Measurements from ENCODE around the gene TEAD1. TPM values are rescaled to one million over a fixed set of nuclear protein-coding genes. Genes with fewer than 3 reads are reported as not detected.

TEAD1 gene
- total and polyA plus RNA-seq, 9 of the 15 experiments (the other 6 are each of a cell fraction or from before 2014, with no cell fraction given) = 1.7 to 17.7 (median 10.8) TPM

- no peak overlapping the region for H3K4me3 ChIP-seq
- H4K20me1 ChIP-seq (replicated peaks; ENCODE audit: control insufficient read depth, insufficient read depth, low read length) = no peaks in the 10 kb centered on the region
- in situ Hi-C loops (cut with MboI) (no loop called here), intact Hi-C loops (cut with micrococcal nuclease) (no loop called here)
- DNase-seq (ENCODE audit: extremely low read depth in 1 of 4, low spot score in 3 of 4) (no peak), FAIRE-seq (no peak), ATAC-seq (peak; percentile 6; the same call in 1 of the 3 replicates)
- H3K9me1 ChIP-seq (ENCODE audit: control insufficient read depth, insufficient read depth, low read length) = no peaks in the 10 kb centered on the region
- peaks cover 10 to 53% of the 10 kb centered on the region in 2 experiments; a peak in 4 of 5 replicates for H3K4me1 ChIP-seq (replicated peaks in 1 of 2; ENCODE audit: control insufficient read depth in 2 of 2, insufficient read depth in 2 of 2, low read length in 2 of 2)
- H3K4me2 ChIP-seq (ENCODE audit: insufficient read depth, low read length) = no peak overlapping the region
- no peaks in the 10 kb centered on the region for H3K27me3 ChIP-seq (ENCODE audit: control insufficient read depth in 2 of 2, insufficient read depth in 2 of 2, low read length in 2 of 2)
- peaks cover 38% of the 10 kb centered on the region; the same call in 2 of the 3 replicates for H3K79me2 ChIP-seq (ENCODE audit: control insufficient read depth, insufficient read depth, low read length)
- CTCF ChIA-PET (ENCODE audit: low intra/inter-chr PET ratio) = no interaction called here
- no peaks in the 10 kb centered on the region for H3K36me3 ChIP-seq (ENCODE audit: control insufficient read depth, insufficient read depth, low read length)
- BruUV-seq (replicated peaks) = no TSS peak
- H3K9me3 ChIP-seq (replicated peaks; ENCODE audit: control insufficient read depth, insufficient read depth, low read depth, low read length) = no peaks in the 10 kb centered on the region
- 60% methylated on average over 5 of the region's 6 CpGs for WGBS (ENCODE audit: insufficient coverage, low coverage, missing lambda C conversion rate)
- TF ChIP-seq CC2D1A (IDR thresholded peaks at IDR 0.05) = no peak
- TF ChIP-seq, protein P1, sequence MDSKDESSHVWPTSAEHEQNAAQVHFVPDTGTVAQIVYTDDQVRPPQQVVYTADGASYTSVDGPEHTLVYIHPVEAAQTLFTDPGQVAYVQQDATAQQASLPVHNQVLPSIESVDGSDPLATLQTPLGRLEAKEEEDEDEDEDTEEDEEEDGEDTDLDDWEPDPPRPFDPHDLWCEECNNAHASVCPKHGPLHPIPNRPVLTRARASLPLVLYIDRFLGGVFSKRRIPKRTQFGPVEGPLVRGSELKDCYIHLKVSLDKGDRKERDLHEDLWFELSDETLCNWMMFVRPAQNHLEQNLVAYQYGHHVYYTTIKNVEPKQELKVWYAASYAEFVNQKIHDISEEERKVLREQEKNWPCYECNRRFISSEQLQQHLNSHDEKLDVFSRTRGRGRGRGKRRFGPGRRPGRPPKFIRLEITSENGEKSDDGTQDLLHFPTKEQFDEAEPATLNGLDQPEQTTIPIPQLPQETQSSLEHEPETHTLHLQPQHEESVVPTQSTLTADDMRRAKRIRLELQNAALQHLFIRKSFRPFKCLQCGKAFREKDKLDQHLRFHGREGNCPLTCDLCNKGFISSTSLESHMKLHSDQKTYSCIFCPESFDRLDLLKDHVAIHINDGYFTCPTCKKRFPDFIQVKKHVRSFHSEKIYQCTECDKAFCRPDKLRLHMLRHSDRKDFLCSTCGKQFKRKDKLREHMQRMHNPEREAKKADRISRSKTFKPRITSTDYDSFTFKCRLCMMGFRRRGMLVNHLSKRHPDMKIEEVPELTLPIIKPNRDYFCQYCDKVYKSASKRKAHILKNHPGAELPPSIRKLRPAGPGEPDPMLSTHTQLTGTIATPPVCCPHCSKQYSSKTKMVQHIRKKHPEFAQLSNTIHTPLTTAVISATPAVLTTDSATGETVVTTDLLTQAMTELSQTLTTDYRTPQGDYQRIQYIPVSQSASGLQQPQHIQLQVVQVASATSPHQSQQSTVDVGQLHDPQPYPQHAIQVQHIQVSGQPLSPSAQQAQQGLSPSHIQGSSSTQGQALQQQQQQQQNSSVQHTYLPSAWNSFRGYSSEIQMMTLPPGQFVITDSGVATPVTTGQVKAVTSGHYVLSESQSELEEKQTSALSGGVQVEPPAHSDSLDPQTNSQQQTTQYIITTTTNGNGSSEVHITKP (IDR thresholded peaks at IDR 0.05; ENCODE audit: partially characterized antibody) = peak; percentile 59
- no peak overlapping the region for H3K27ac ChIP-seq (ENCODE audit: extremely low read depth, low read depth, low read length)
- peak overlapping the region; percentile 3; the same call in 1 of the 2 replicates for H2AFZ ChIP-seq (ENCODE audit: low read depth, low read length)
- POLR2A ChIA-PET = interaction anchor here (0.6 to 3.2 kb wide), 4 partner anchors 9 to 139 kb away, joined by 3 to 21 read pairs (median 4); no protein-coding TSS in a partner anchor
- H3K9ac ChIP-seq (ENCODE audit: insufficient read depth in 1 of 2, low read depth in 2 of 2, low read length in 2 of 2) = peak overlapping the region in 1 of 2 experiments; percentile 21; a peak in 1 of 4 replicates
Measured at GRCh38 chr11:12840871-12841660, 166.8 kb downstream of the TEAD1 start.
